MV-4-11 (cell line): ENCODE measurements around the gene MGAT3.
A peak's percentile ranks its signal among the peaks of the same experiment; 100 is the strongest.

Experiments
- DNase-seq: peaks from one replicate; lab custom pipeline; 2025; lab: John Stamatoyannopoulos, UW

Gene MGAT3

DNA sequence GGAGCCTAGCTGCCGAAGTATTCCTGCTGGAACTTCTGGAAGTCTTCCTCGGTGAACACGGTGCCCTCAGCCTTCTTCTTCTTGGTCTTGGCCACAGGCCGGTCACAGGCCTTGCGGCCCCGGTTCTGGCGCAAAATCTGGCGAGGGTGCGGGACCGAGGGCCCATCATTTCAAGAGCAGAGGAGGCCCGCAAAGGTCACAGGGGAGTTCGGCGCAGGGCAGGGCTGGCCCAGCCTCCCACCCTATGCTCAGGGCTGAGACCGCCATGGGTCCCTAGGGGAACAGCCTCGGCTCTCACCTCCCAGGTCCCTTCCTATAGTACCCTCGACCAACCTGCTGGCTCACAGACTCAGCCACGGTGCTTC lies 72.7 kb downstream of the MGAT3 start:
- no peak for DNase-seq

DNA sequence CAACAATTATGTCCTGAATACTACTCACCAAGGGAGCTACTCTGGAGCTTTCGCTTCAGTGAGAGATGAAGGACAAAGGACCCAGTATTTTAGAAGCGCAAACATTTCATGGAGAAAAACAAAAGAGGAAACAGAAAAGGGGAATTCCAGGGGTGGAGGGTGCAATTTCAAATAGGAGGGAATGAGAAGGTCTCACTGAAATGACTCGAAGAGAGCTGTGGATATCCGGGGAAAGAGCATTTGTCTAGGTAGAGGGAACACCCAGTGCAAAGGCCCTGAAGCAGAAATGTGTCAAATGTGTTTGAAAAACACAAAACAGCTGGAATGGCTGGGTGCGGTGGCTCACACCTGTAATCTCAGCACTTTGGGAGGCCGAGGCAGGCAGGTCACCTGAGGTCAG lies 73.3 kb downstream of the MGAT3 start:
- DNase-seq: no peak

DNA sequence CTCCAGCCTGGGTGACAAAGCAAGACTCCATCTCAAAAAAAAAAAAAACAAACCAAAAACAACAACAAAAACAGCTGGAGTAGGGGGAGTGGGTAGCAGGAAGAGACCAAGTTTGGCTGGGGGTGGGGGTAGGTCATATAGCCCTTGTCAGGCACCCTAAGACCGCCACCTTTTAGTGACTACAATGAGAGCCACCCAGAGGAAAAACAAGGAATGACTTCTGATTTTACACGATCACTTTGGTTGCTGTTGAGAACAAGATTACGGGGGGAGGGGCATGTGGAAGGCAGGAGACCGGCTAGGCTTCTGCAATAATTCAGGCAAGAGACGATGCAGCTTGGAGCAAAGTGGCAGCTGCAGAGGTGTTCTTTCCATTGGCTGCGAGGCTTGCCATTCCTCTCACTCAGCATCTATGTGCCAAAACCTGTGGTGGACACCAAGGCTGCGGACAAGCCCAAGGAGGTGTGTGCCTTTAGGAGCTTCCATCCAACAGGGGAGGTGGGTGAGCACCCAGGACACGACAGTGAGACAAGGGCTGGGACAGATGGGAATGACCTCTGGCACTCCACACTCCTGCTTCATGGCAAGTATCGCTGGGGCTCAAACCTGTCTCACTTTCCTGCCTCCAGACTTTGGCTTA lies 74.0 kb downstream of the MGAT3 start:
- peak; percentile 62 for DNase-seq

DNA sequence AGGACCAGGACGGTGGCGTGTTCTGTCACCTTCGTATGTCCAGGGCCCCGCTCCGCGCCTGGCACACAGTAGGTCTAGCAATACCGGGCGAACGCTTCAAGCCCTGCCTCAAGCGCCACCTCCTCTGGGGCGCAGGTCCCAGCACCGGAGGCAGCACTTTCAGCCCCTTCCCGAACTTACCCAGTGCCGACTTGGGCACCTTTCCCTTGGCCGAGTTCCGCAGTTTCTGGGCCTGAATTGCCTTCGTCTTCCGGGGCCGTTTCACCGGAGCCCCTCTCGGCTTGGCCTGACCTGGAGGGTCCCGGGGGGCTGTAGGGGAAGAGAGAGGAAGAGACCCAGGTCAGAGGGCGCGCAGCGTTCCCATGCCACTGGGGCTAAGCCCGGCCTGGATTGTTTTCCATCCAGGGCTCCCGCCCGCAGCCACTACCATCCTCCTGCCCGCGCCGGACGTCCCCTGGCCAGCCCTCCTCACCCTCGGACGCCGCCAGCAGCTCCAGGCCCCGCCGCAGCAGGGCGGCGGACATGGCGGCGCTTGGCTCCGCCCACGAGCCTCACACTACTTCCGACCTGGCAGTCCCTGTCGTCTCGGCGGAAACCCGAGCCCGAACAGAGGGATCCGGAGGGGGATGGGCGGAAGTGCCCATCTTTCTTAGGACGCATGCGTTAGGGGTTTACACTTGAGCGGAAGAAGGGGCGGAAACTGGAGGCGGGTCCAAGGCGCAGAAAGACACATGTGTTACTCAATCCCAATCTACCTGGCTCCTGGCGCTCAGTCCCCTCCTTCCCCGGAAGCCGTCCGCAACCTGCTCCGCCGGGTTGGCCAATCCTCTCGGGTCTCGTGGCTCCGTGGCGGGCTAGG lies 75.6 kb downstream of the MGAT3 start, which contains the start of gene RPS19BP1:
TSS of gene RPS19BP1 (minus strand) at position 534 of the 859 bp plus-strand sequence. CDS start at position 524, 10 bp downstream.
- DNase-seq: peak; percentile 100

DNA sequence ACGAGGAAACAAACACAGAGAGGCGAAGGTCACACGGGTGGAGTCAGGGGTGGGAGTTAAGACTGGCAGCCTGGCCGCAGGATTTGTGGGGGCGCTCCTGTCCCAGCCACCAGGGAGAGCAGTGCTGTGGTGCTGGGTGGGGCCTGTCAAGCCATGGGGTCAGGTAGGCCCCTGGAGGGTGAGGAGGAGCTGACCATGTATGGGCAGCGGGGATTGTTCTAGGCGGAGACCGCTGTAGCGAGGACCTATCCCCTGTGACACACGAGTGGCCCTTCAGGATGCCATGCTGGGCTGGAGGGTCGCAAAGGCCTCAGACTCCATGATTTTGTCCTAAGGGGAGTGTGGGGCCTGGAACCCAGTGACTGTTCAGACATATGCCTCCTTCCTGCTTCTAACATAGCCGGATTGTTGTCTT lies 77.3 kb downstream of the MGAT3 start:
- no peak for DNase-seq

DNA sequence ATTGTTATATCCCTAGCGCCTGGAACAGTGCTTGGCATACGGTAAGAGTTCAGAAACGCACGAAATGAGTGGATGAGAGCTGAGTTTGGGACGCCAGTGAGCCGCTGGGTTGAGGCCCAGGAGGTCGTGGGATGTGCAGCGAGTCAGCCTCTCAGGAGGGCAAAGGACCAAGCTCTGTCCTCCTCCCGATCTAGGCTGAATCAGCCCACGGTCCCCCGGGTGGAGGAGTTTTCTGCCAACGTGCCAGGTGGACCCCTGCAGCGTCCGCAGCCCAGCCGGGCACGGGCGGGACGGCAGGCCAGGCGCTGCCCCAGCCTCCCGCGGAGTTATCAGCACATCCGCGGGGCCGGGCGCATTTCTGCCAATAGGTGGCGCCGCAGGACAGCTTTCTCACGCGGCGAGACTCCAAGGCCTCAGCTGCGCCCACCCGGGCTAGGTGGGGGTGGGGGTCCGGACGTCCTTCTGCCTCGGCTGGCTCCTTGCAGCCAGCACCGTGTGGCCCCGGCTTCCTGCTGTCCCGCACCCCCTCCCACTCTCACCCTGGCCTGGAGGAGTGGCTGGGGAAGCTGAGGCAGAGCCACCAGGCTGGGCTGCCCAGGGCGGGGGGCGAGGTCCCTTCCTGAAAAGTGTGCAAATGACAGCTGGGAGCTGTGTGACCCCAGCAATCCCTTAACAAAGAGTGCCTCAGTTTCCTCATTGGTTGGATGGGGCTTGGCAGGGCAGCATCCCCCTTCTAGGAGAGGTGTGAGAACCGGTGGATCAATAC lies 78.0 kb downstream of the MGAT3 start:
- DNase-seq: peak; percentile 34

DNA sequence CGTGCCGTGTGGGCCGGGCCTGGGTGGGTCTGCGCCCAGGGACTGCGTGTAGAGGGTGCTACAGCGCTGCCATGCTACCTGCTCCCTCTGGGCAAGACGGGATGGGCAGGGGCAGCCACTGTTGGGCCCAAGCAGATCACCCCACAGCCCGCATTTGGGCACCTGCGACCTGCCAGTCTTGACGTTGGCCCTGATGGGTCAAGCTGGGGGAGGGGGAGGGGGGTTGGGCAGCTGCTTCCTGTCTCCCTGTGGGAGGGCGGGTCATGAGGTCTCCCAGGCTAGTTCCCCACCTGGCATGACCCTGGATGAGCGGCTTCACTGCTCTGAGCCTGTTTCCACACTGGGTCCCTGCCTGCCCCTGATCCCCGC lies 78.5 kb downstream of the MGAT3 start:
- no peak for DNase-seq

DNA sequence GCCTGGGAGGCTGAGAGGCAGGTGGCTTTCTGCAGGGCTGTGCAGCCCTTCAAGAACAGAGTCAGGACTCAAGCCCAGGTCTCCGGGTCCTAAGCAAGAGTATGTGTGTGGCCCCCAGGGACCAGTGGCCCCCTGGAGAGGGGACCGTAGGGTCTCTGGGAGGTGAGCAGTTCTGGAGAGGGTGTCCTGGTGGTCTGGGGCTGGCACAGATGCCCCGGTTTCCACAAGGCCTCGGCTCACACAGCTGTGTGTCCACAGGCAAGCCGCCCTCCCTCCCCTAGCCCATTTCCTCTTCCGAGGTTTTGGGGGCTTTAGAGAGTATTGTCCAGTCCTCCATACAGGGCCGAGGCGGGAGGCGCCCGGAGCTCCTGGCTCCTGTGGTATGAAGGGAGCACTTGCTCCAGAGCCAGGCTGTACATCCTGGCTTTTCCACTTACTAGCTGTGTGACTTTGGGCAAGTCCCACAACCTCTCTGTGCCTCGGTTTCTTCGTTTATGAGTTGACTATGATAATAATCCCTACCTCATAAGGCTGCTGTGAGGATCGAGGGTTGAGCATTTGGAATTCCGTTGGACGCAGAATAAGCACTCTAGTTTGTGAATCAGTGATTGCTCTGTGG lies 79.1 kb downstream of the MGAT3 start:
- no peak for DNase-seq

DNA sequence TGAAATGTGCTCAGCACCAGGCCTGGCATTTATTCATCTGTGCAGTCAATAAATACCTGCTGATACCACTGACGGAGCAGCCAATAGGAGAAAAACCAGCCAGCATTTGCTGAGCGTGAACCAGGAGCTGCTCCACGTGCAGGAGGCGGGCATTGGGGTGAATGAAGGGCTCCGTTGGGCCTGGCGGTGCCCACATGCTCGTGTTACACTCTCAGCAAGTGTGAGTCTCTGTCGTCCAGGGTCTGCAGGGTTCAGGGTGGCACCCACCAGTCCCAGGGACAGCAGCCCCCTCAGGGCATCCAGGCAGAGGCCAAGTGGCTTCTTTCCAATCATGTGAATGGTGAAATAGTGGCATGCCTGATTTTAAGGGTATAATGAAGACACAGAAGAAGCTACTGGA lies 79.9 kb downstream of the MGAT3 start:
- no peak for DNase-seq

DNA sequence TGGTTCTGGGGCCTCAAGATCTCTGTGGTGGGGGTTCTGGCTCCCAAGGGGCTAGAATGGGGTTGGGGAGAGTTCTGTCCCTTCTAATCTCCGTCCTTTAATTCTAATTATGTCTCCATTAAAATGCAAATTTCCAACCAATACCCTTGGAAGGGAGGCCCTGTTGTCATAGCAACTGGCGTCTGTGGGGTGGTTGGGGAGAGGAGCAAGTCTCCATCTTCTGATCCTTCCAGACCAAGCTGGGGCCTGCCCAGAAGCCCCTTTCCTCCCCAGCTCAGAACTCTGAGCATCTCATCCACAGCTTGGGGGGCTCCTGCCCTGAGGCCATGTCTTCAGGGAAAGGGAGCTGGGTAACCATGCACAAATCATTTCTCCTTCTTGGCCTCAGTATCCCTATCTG lies 81.2 kb downstream of the MGAT3 start:
- no peak for DNase-seq
